Activated CD8-positive, alpha-beta T cell treated with anti-CD3 and anti-CD28 coated beads for 36 hours (primary cell): ENCODE data around the gene SNX22. TPM values are rescaled to one million over a fixed set of nuclear protein-coding genes. Genes with fewer than 3 reads are reported as not detected.

Source experiments
- ATAC-seq: fragments of 200-7000 bp; cut with Tn5 transposase; one replicate; pipeline ENCODE4 v1.10.0; 2021; ENCODE audit warnings: mild to moderate bottlenecking, moderate library complexity
- CTCF ChIA-PET: fragments of 350-600 bp; sonication (Branson Sonifier 250); formaldehyde crosslinking; loops from one replicate; lab custom pipeline; 2021; ENCODE audit warnings: antibody characterized with exemption; lab: Charles Lee
- POLR2A ChIA-PET: fragments of 350-600 bp; sonication (Branson Sonifier 250); formaldehyde crosslinking; loops from one replicate; lab custom pipeline; 2021; ENCODE audit warnings: antibody characterized with exemption; lab: Charles Lee
- DNase-seq: peaks from one replicate; pipeline ENCODE4 v3.0.0-alpha.2; 2020
- H3K27ac Mint-ChIP-seq: one replicate; pipeline ENCODE4 v1.8.0; 2021; ENCODE audit warnings: mild to moderate bottlenecking, mixed read lengths
- H3K27me3 Mint-ChIP-seq: one replicate; pipeline ENCODE4 v1.8.0; 2021; ENCODE audit warnings: mixed read lengths
- H3K36me3 Mint-ChIP-seq: one replicate; pipeline ENCODE4 v1.8.0; 2021; ENCODE audit warnings: low read depth, mixed read lengths
- H3K4me1 Mint-ChIP-seq: one replicate; pipeline ENCODE4 v1.8.0; 2021; ENCODE audit warnings: low read depth, mixed read lengths
- H3K4me3 Mint-ChIP-seq: one replicate; pipeline ENCODE4 v1.8.0; 2021; ENCODE audit warnings: mild to moderate bottlenecking, moderate library complexity, mixed read lengths
- H3K9me3 Mint-ChIP-seq: one replicate; pipeline ENCODE4 v1.8.0; 2021; ENCODE audit warnings: mixed read lengths
- CTCF ChIP-seq: fragments of 200-600 bp; IDR thresholded peaks from one replicate; pipeline ENCODE4 v1.8.0; 2022; ENCODE audit warnings: antibody characterized with exemption, mild to moderate bottlenecking
- intact Hi-C: fragments of 100-400 bp; cut with micrococcal nuclease; formaldehyde crosslinking; loops from one replicate; pipeline ENCODE4 v1.10.0; 2022
- total RNA-seq, 2 experiments: library from RNA; stranded (reverse); gene quantifications; one replicate each; pipeline ENCODE4 v1.2.3, GENCODE V29; 2021

Gene SNX22
- total RNA-seq, 2 experiments from 2014 or later: 1.6 to 1.8 TPM

DNA sequence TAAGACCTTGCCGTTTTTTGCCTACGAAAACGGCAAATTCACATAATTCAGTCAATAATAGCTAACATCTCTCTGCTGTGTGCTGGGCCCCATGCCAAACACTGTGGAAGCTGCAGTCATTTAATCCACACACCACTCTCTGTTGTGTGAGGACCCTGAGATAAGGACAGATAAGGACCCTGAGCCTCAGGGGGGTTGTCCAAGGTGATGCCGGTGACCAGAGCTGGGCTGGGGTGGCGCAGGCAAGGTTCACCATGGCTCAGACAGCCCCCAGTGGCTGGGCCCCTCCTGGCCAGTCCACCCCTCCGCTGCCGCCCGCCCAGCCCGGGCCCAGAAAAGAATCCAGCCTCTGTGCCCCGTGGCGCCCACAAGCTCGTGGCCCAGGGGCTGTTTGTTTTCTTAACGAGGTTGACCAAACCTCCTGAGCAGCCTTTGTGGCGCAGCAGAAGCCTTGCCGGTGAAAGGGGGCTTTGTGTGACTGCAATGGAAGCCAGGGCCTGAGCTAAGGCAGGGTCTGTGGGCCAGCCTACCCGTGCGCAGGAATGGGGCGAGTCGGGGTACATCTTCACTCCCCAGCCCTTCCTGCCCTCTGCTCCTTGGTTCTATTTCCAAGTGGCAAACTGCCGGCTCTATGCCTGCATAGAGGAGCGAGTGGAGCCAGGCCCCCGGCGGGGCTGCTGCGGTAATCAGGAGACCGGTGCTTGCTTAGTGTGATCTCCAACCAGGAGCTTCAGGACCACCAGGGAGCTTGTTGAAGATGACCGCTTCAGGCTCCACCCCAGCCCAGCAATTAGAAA, 4.4 kb upstream of the SNX22 start:
- no peak for ATAC-seq
- POLR2A ChIA-PET: interaction anchor here (1.0 to 1.7 kb wide), 2 partner anchors 11 to 15 kb away, joined by 3 to 4 read pairs; no protein-coding TSS in a partner anchor

DNA sequence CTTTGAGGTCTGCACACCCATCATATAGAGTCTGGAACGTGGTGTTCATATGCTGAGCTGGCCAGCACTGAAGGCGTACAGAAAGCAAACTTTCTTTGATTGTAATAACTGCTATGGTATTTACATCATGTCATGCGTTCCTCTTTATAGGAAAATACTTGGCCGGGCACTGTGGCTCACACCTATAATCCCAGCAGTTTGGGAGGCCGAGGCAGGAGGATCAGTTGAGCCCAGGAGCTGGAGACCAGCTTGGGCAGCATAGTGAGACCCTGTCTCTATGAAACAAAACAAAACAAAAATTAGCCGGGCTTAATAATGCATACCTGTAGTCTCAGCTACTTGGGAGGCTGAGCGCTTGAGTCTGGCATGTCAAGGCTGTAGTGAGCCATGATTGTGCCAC, 3.4 kb upstream of the SNX22 start:
- H3K27ac Mint-ChIP-seq: no peak overlapping the region
- POLR2A ChIA-PET: no interaction called here

More for the DNA sequence above, 4.4 kb upstream of the SNX22 start:
- Mint-ChIP-seq H3K36me3 (peaks cover 3% of the 10 kb centered on the region), H3K27ac (no peak overlapping the region), H3K9me3 (no peaks in the 10 kb centered on the region), H3K27me3 (peaks cover 4% of the 10 kb centered on the region), H3K4me3 (no peak overlapping the region), H3K4me1 (peaks cover 12% of the 10 kb centered on the region)
- no peak for DNase-seq
- CTCF ChIA-PET: interaction anchor here (1.4 to 5.9 kb wide), 2 partner anchors 7 to 25 kb away, joined by 4 to 34 read pairs; no protein-coding TSS in a partner anchor
- TF ChIP-seq CTCF: no peak
- intact Hi-C loops: no loop called here

DNA sequence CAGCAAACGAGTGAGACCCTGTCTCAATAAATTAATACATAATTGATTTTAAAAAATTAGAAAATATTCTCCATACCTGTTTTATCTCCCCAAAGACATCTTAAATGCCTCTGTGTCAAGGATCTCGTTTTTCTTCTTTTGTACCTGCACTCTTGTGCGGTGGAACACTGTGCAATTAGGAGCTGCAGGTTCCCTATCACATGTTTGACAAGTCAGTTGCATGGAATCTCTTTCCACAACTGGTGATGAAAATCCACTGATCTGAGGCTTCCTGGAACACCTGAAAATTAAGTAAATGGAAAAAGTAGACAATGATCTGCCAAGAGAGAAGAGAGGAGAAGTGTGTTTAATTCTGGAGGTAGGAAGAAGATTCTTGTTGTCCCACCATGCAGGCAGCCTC, 3.0 kb upstream of the SNX22 start:
- H3K9me3 Mint-ChIP-seq: no peaks in the 10 kb centered on the region
- POLR2A ChIA-PET: no interaction called here
- no peak for ATAC-seq
- H3K27ac Mint-ChIP-seq: no peak overlapping the region
- no peak for DNase-seq
- CTCF ChIA-PET: interaction anchor here (1.2 kb wide), 1 partner anchor 51 kb away, joined by 3 read pairs; no protein-coding TSS in a partner anchor
- intact Hi-C loops: no loop called here
- peaks cover 20% of the 10 kb centered on the region for H3K4me1 Mint-ChIP-seq
- H3K36me3 Mint-ChIP-seq: no peaks in the 10 kb centered on the region
- peaks cover 15% of the 10 kb centered on the region for H3K27me3 Mint-ChIP-seq
- no peak for TF ChIP-seq CTCF
- no peak overlapping the region for H3K4me3 Mint-ChIP-seq

More for the DNA sequence above, 3.4 kb upstream of the SNX22 start:
- no peak for TF ChIP-seq CTCF
- Mint-ChIP-seq H3K4me3 (no peak overlapping the region), H3K4me1 (peaks cover 17% of the 10 kb centered on the region), H3K27me3 (peaks cover 12% of the 10 kb centered on the region), H3K36me3 (no peaks in the 10 kb centered on the region), H3K9me3 (no peaks in the 10 kb centered on the region)
- CTCF ChIA-PET: interaction anchor here (1.4 kb wide), 1 partner anchor 26 kb away, joined by 4 read pairs; no protein-coding TSS in a partner anchor
- DNase-seq: no peak
- no peak for ATAC-seq
- intact Hi-C loops: no loop called here

DNA sequence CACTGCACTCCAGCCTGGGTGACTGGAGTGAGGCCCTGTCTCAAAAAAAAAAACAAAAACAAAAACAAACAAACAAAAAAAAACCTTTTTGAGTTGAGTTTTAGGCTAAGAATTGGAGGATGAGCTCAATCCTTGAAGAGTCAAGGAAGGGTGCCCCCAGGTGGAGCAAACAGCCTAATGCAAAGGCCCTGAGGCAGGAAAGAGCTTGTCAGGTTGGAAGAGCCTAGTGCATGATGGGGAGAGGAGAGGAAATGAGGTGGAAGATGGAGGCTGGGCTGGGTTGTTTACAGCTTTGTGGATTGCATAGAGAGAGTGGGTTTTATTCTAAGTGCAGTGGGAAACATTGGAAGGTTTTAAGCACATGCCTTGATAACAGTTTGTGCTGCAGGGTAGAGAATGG, 2.1 kb upstream of the SNX22 start:
- ChIA-PET CTCF (interaction anchor here (0.7 to 1.4 kb wide), 5 partner anchors 14 to 398 kb away, joined by 3 read pairs; partner anchors contain the start of gene PPIB), POLR2A (interaction anchor here (0.7 to 4.2 kb wide), 3 partner anchors 9 to 48 kb away, joined by 3 to 30 read pairs (median 5); partner anchors contain the start of gene PPIB)
- peaks cover 20% of the 10 kb centered on the region for H3K4me1 Mint-ChIP-seq
- intact Hi-C loops: no loop called here
- H3K27ac Mint-ChIP-seq: peak overlapping the region; percentile 9
- H3K9me3 Mint-ChIP-seq: no peaks in the 10 kb centered on the region
- DNase-seq (peak; percentile 57), ATAC-seq (no peak)
- peaks cover under 1% of the 10 kb centered on the region for H3K36me3 Mint-ChIP-seq
- H3K27me3 Mint-ChIP-seq: peaks cover 15% of the 10 kb centered on the region
- no peak overlapping the region for H3K4me3 Mint-ChIP-seq
- no peak for TF ChIP-seq CTCF
